GM18951 (cell line): ENCODE data around the gene BRD3.

Source experiments
- POLR2A ChIP-seq: IDR thresholded peaks from 4 replicates; pipeline ENCODE4 v1.6.1; 2011; ENCODE audit warnings: mild to moderate bottlenecking; ENCODE audit not compliant: insufficient read length, insufficient read depth; ENCODE audit errors: extremely low read depth
- in situ Hi-C: fragments of 300-500 bp; cut with MboI; formaldehyde crosslinking; loops from one replicate; pipeline ENCODE4 v1.12.0; 2022; ENCODE audit warnings: low sequenced_read_pairs, mixed read lengths, inconsistent platforms; ENCODE audit not compliant: unreplicated experiment

BRD3 gene

GRCh38 chr9:134014946-134015345, 52.9 kb downstream of the BRD3 start:
- in situ Hi-C loops = no loop called here
- no peak for TF ChIP-seq POLR2A

- in situ Hi-C loops = no loop called here
Measured at GRCh38 chr9:134011401-134011800, 56.4 kb downstream of the BRD3 start.

GRCh38 chr9:134010310-134011173, 57.3 kb downstream of the BRD3 start:
- no peak for TF ChIP-seq POLR2A
- in situ Hi-C loops = no loop called here

More at GRCh38 chr9:134011401-134011800, 56.4 kb downstream of the BRD3 start:
- TF ChIP-seq POLR2A = no peak

GRCh38 chr9:134007571-134007970, 60.3 kb downstream of the BRD3 start:
- TF ChIP-seq POLR2A = no peak
- in situ Hi-C loops = no loop called here

- in situ Hi-C loops = no loop called here
- TF ChIP-seq POLR2A = no peak
Measured at GRCh38 chr9:134007150-134007549, 60.7 kb downstream of the BRD3 start.

- in situ Hi-C loops = no loop called here
- no peak for TF ChIP-seq POLR2A
Measured at GRCh38 chr9:134005381-134005780, 62.4 kb downstream of the BRD3 start.

GRCh38 chr9:134004881-134005280, 62.9 kb downstream of the BRD3 start:
- in situ Hi-C loops = no loop called here
- TF ChIP-seq POLR2A = no peak

GRCh38 chr9:134004131-134004873, 63.5 kb downstream of the BRD3 start:
- TF ChIP-seq POLR2A = no peak
- in situ Hi-C loops = no loop called here

GRCh38 chr9:134003237-134003636, 64.6 kb downstream of the BRD3 start:
- no peak for TF ChIP-seq POLR2A
- in situ Hi-C loops = no loop called here

GRCh38 chr9:134002796-134003195, 65.0 kb downstream of the BRD3 start:
- TF ChIP-seq POLR2A = no peak
- in situ Hi-C loops = no loop called here

GRCh38 chr9:133999851-134000265, 68.0 kb downstream of the BRD3 start:
- in situ Hi-C loops = loop anchor here (10.0 kb wide), 1 partner anchor 205 kb away; no protein-coding TSS in a partner anchor
- TF ChIP-seq POLR2A = no peak

- in situ Hi-C loops = loop anchor here (10.0 kb wide), 1 partner anchor 204 kb away; no protein-coding TSS in a partner anchor
- no peak for TF ChIP-seq POLR2A
Measured at GRCh38 chr9:133998915-133999595, 68.8 kb downstream of the BRD3 start.

- in situ Hi-C loops = loop anchor here (10.0 kb wide), 1 partner anchor 203 kb away; no protein-coding TSS in a partner anchor
- TF ChIP-seq POLR2A = no peak
Measured at GRCh38 chr9:133997584-133997983, 70.2 kb downstream of the BRD3 start.
